ENCODE measurements around the gene ASB13. TPM values are rescaled to one million over a fixed set of nuclear protein-coding genes. Genes with fewer than 3 reads are reported as not detected.

Gene ASB13
- total and polyA plus RNA-seq, 10 of the 15 experiments (the other 5 are each of a cell fraction or from before 2014, with no cell fraction given): 0.02 to 0.59 (median 0.10) TPM; not detected in 2

DNA sequence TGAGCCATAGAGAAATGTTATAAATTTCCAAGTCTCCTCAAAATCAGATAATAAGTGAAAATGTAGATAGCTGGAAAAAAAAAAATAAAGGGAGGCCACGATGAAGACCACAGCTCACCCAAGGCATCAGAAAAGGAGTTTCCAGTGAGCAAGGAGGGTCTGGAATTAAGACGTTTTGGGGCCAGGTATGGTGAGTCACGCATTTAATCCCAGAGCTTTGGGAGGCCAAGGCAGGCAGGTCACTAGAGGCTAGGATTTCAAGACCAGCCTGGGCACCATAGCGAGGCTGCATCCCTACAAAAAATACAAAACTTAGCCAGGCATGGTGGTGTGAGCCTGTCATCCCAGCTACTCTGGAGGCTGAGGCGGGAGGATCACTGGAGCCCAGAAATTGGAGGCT is 65.5 kb downstream of the ASB13 start:
- no peaks in the 10 kb centered on the region for H4K20me1 ChIP-seq (ENCODE audit: control insufficient read depth, insufficient read depth)
- BruUV-seq (replicated peaks): no TSS peak
- ChIA-PET RAD21 (ENCODE audit: unreplicated experiment) (no interaction called here), CTCF (interaction anchor here (1.2 kb wide), 1 partner anchor 9 kb away, joined by 3 read pairs; no protein-coding TSS in a partner anchor), SMC1A (ENCODE audit: uncharacterized antibody, unreplicated experiment) (no interaction called here), POLR2A (no interaction called here)
- H3K4me3 ChIP-seq: no peak overlapping the region
- H3K9ac ChIP-seq (ENCODE audit: control insufficient read depth, insufficient read depth, low read length): no peak overlapping the region
- H3K4me1 ChIP-seq (ENCODE audit: control insufficient read depth, insufficient read depth, low read length): no peaks in the 10 kb centered on the region
- no peak overlapping the region for H3K27ac ChIP-seq (ENCODE audit: control insufficient read depth, insufficient read depth)
- DNase-seq (ENCODE audit: low read depth, low spot score): no peak
- no peaks in the 10 kb centered on the region; the same call in 2 of the 3 replicates for H3K9me3 ChIP-seq (replicated peaks; ENCODE audit: control insufficient read depth, insufficient read depth, low read length)
- 54% methylated on average over 5 of the region's 5 CpGs for WGBS (ENCODE audit: insufficient coverage, insufficient replicate concordance, low lambda C conversion rate, missing lambda C conversion rate)
- TF ChIP-seq MXI1 (IDR thresholded peaks at IDR 0.05; ENCODE audit: low read depth, low read length) (no peak), RBBP5 (conservative IDR thresholded peaks at IDR 0.05) (no peak), CBX3 (IDR thresholded peaks at IDR 0.05; ENCODE audit: borderline replicate concordance, low read depth) (no peak), SMAD1 (IDR thresholded peaks at IDR 0.05; ENCODE audit: low read depth, partially characterized antibody) (no peak), MTA2 (IDR thresholded peaks at IDR 0.05; ENCODE audit: low read depth) (no peak), PAX5 (IDR thresholded peaks at IDR 0.05; ENCODE audit: borderline replicate concordance, low read depth, low read length) (no peak), ASH2L (IDR thresholded peaks at IDR 0.05; ENCODE audit: borderline replicate concordance, low read depth) (no peak)
- TF ChIP-seq, protein P1, sequence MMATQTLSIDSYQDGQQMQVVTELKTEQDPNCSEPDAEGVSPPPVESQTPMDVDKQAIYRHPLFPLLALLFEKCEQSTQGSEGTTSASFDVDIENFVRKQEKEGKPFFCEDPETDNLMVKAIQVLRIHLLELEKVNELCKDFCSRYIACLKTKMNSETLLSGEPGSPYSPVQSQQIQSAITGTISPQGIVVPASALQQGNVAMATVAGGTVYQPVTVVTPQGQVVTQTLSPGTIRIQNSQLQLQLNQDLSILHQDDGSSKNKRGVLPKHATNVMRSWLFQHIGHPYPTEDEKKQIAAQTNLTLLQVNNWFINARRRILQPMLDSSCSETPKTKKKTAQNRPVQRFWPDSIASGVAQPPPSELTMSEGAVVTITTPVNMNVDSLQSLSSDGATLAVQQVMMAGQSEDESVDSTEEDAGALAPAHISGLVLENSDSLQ (IDR thresholded peaks at IDR 0.05): no peak
- no peak for FAIRE-seq
- no peak overlapping the region for H2AFZ ChIP-seq (ENCODE audit: control insufficient read depth, low read depth, low read length)
- in situ Hi-C loops (cut with MboI) (no loop called here), intact Hi-C loops (cut with micrococcal nuclease; ENCODE audit: unreplicated experiment) (no loop called here)
- no peak for ATAC-seq
- no peaks in the 10 kb centered on the region for H3K36me3 ChIP-seq (ENCODE audit: control insufficient read depth in 2 of 2, insufficient read depth in 2 of 2, low read length in 1 of 2)
- H3K27me3 ChIP-seq (replicated peaks in 1 of 2; ENCODE audit: control insufficient read depth in 2 of 2, insufficient read depth in 2 of 2, low read length in 1 of 2): no peaks in the 10 kb centered on the region; a peak in 1 of 4 replicates
- H3K79me2 ChIP-seq (ENCODE audit: control insufficient read depth, insufficient read depth, low read length): no peaks in the 10 kb centered on the region
- H3K4me2 ChIP-seq (ENCODE audit: control insufficient read depth, insufficient read depth): no peak overlapping the region
